ENCODE measurements around the gene TNPO3.

Gene TNPO3

GRCh38 chr7:128939075-128939860, 115.6 kb downstream of the TNPO3 start:
- no peak for TF ChIP-seq Cebpa-rat (IDR thresholded peaks at IDR 0.05)
- Histone ChIP-seq H3K4me3 (peak overlapping the region in 7 of 10 experiments; percentile 13 to 92 (median 77); a peak in 12 of 20 replicates), H3K27ac (peak overlapping the region in 5 of 11 experiments; percentile 69 to 77 (median 72); a peak in 11 of 22 replicates), H3K36me3 (peaks cover 0 to 28% (median 0%) of the 10 kb centered on the region in 11 experiments; a peak in 5 of 22 replicates), H3K4me1 (peaks cover 60 to 89% (median 71%) of the 10 kb centered on the region in 10 experiments), H4K20me1 (peaks cover 0 to 31% (median 4%) of the 10 kb centered on the region in 11 experiments; a peak in 9 of 22 replicates), H3K9ac (peak overlapping the region in 7 of 11 experiments; percentile 13 to 90 (median 56); a peak in 10 of 22 replicates), H3K4me2 (peak overlapping the region; percentile 88 to 99 (median 96)), H3K27me3 (peaks cover 18 to 60% (median 54%) of the 10 kb centered on the region in 11 experiments; a peak in 21 of 22 replicates), H3K9me3 (replicated peaks in 1 of 11) (no peaks in the 10 kb centered on the region)

GRCh38 chr7:128938544-128939074, 116.3 kb downstream of the TNPO3 start:
- H3K27ac ChIP-seq: peak overlapping the region in 5 of 11 experiments; percentile 29 to 85 (median 71); a peak in 8 of 22 replicates
- H3K9ac ChIP-seq: peak overlapping the region in 10 of 11 experiments; percentile 42 to 93 (median 66); a peak in 20 of 22 replicates
- no peak for TF ChIP-seq Cebpa-rat (IDR thresholded peaks at IDR 0.05)

GRCh38 chr7:128937647-128938543, 117.0 kb downstream of the TNPO3 start, which contains the start of gene IRF5:
IRF5 (plus strand) TSS chr7:128937927; CDS start chr7:128942082, 4,155 bp downstream.
- Histone ChIP-seq H3K9ac (peak within 1 kb of the TSS; percentile 31 to 93 (median 61)), H3K4me1 (peaks cover 68 to 89% (median 76%) of the 10 kb centered on the region in 10 experiments), H4K20me1 (peaks cover 0 to 17% (median 4%) of the 10 kb centered on the region in 11 experiments; a peak in 8 of 22 replicates), H3K4me2 (peak within 1 kb of the TSS; percentile 88 to 99 (median 95)), H3K36me3 (peaks cover 0 to 15% (median 0%) of the 10 kb centered on the region in 11 experiments; a peak in 5 of 22 replicates), H3K27ac (peak within 1 kb of the TSS in 7 of 11 experiments; percentile 7 to 85 (median 58); a peak in 11 of 22 replicates), H3K4me3 (peak within 1 kb of the TSS; percentile 58 to 92 (median 64)), H3K9me3 (replicated peaks in 1 of 11) (no peaks in the 10 kb centered on the region), H3K27me3 (peaks cover 18 to 61% (median 54%) of the 10 kb centered on the region in 11 experiments; a peak in 21 of 22 replicates)
- TF ChIP-seq Cebpa-rat (IDR thresholded peaks at IDR 0.05): no peak

More at GRCh38 chr7:128938544-128939074, 116.3 kb downstream of the TNPO3 start:
- peaks cover 0 to 22% (median 0%) of the 10 kb centered on the region in 11 experiments; a peak in 5 of 22 replicates for H3K36me3 ChIP-seq
- H3K4me1 ChIP-seq: peaks cover 61 to 89% (median 71%) of the 10 kb centered on the region in 10 experiments
- no peaks in the 10 kb centered on the region for H3K9me3 ChIP-seq (replicated peaks in 1 of 11)
- peak overlapping the region; percentile 58 to 92 (median 64) for H3K4me3 ChIP-seq
- H3K4me2 ChIP-seq: peak overlapping the region; percentile 88 to 99 (median 95)
- H3K27me3 ChIP-seq: peaks cover 18 to 61% (median 54%) of the 10 kb centered on the region in 11 experiments; a peak in 21 of 22 replicates
- H4K20me1 ChIP-seq: peaks cover 0 to 25% (median 4%) of the 10 kb centered on the region in 11 experiments; a peak in 9 of 22 replicates

- H3K4me1 ChIP-seq: peaks cover 74 to 92% (median 80%) of the 10 kb centered on the region in 10 experiments
- no peaks in the 10 kb centered on the region for H3K9me3 ChIP-seq (replicated peaks in 1 of 11)
- H3K27ac ChIP-seq: peak overlapping the region in 3 of 11 experiments; percentile 71 to 85 (median 84); a peak in 5 of 22 replicates
- peaks cover 0 to 12% (median 4%) of the 10 kb centered on the region in 11 experiments; a peak in 8 of 22 replicates for H4K20me1 ChIP-seq
- H3K27me3 ChIP-seq: peaks cover 18 to 61% (median 54%) of the 10 kb centered on the region in 11 experiments; a peak in 21 of 22 replicates
- H3K9ac ChIP-seq: peak overlapping the region in 4 of 11 experiments; percentile 76 to 93 (median 86); a peak in 7 of 22 replicates
- TF ChIP-seq Cebpa-rat (IDR thresholded peaks at IDR 0.05): no peak
- peaks cover 0 to 9% (median 0%) of the 10 kb centered on the region in 11 experiments; a peak in 5 of 22 replicates for H3K36me3 ChIP-seq
- peak overlapping the region in 8 of 10 experiments; percentile 58 to 92 (median 70); a peak in 12 of 20 replicates for H3K4me3 ChIP-seq
- H3K4me2 ChIP-seq: peak overlapping the region; percentile 88 to 99 (median 95); a peak in 20 of 22 replicates
Observed at GRCh38 chr7:128937271-128937646, 117.7 kb downstream of the TNPO3 start.

GRCh38 chr7:128936798-128937197, 118.1 kb downstream of the TNPO3 start:
- Histone ChIP-seq H3K27me3 (peaks cover 18 to 61% (median 54%) of the 10 kb centered on the region in 11 experiments; a peak in 21 of 22 replicates), H3K9me3 (replicated peaks in 1 of 11) (no peaks in the 10 kb centered on the region), H3K27ac (no peak overlapping the region), H3K36me3 (peaks cover 0 to 4% (median 0%) of the 10 kb centered on the region in 11 experiments; a peak in 4 of 22 replicates), H4K20me1 (peaks cover 0 to 8% (median 4%) of the 10 kb centered on the region in 11 experiments; a peak in 8 of 22 replicates), H3K4me1 (peaks cover 74 to 92% (median 79%) of the 10 kb centered on the region in 10 experiments), H3K4me3 (peak overlapping the region in 1 of 10 experiments; percentile 86; a peak in 1 of 20 replicates), H3K4me2 (peak overlapping the region in 4 of 11 experiments; percentile 91 to 97 (median 96); a peak in 7 of 22 replicates), H3K9ac (0 out of 22 replicates have a peak overlapping the region, but pooled peaks of 1 of the 11 experiments have one; percentile 93)
- TF ChIP-seq Cebpa-rat (IDR thresholded peaks at IDR 0.05): no peak

GRCh38 chr7:128935342-128935730, 119.6 kb downstream of the TNPO3 start:
- Histone ChIP-seq H3K4me3 (no peak overlapping the region), H4K20me1 (peaks cover 0 to 7% (median 0%) of the 10 kb centered on the region in 11 experiments; a peak in 5 of 22 replicates), H3K4me2 (peak overlapping the region in 7 of 11 experiments; percentile 76 to 98 (median 87); a peak in 12 of 22 replicates), H3K9me3 (replicated peaks in 1 of 11) (no peaks in the 10 kb centered on the region), H3K4me1 (peaks cover 60 to 86% (median 68%) of the 10 kb centered on the region in 10 experiments), H3K27ac (peak overlapping the region in 2 of 11 experiments; percentile 42 to 53; a peak in 4 of 22 replicates), H3K27me3 (peaks cover 18 to 61% (median 54%) of the 10 kb centered on the region in 11 experiments; a peak in 21 of 22 replicates), H3K9ac (no peak overlapping the region; a peak in 1 of 22 replicates), H3K36me3 (no peaks in the 10 kb centered on the region)
- no peak for TF ChIP-seq Cebpa-rat (IDR thresholded peaks at IDR 0.05)
